Hematopoietic multipotent progenitor cell treated with erythropoietin and hydrocortisone succinate and interleukin-3 and kit ligand, for 4 days (in vitro differentiated cells): Measurements from ENCODE around the gene SHISA4.

ENCODE experiments used
- DNase-seq: peaks from one replicate; pipeline ENCODE4 v3.0.0-alpha.2; 2015

SHISA4 gene

GRCh38 chr1:201882665-201883132, 6.0 kb upstream of the SHISA4 start:
- DNase-seq: peak; percentile 93

- peak; percentile 7 for DNase-seq
These were observed 5.4 kb upstream of the SHISA4 start for GRCh38 chr1:201883266-201883665.

GRCh38 chr1:201883786-201884185, 4.9 kb upstream of the SHISA4 start:
- DNase-seq: peak; percentile 82

GRCh38 chr1:201884425-201884824, 4.3 kb upstream of the SHISA4 start:
- peak; percentile 66 for DNase-seq

GRCh38 chr1:201885531-201886075, 3.1 kb upstream of the SHISA4 start:
- DNase-seq: peak; percentile 84

DNA sequence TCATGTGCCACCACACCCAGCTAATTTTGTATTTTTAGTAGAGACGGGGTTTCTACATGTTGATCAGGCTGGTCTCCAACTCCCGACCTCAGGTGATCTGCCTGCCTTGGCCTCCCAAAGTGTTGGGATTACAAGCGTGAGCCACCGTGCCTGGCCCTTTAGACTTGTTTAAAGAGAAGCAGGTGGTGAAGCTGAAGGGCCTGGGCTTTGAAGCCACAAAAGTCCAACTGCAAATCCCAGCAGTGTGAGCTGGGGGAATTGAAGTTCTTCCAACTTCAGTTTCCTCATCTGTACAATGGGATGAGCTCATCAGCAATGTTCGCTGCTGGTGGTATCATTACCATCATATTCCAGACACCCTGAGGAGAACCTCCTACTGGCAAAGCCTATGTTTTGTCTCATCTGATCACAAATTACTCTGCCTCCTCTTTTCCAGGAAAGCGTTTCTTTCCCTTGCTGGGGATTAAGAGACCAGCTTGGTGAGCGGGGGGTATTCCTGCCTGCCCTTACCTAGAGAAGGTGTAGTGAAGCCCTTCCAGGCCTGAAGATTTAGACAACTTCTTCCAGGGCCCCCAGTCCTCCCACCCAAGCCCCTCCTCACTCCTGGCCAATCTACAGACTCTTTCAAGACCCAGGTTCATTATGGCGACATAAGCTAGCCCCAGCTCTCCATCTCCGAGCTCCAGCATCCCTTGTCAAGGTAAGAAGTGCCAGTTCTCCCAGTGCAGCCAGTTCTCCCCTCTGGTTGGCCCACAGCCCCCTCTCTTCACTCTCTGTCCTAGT, 2.4 kb upstream of the SHISA4 start:
- DNase-seq: peak; percentile 10

DNA sequence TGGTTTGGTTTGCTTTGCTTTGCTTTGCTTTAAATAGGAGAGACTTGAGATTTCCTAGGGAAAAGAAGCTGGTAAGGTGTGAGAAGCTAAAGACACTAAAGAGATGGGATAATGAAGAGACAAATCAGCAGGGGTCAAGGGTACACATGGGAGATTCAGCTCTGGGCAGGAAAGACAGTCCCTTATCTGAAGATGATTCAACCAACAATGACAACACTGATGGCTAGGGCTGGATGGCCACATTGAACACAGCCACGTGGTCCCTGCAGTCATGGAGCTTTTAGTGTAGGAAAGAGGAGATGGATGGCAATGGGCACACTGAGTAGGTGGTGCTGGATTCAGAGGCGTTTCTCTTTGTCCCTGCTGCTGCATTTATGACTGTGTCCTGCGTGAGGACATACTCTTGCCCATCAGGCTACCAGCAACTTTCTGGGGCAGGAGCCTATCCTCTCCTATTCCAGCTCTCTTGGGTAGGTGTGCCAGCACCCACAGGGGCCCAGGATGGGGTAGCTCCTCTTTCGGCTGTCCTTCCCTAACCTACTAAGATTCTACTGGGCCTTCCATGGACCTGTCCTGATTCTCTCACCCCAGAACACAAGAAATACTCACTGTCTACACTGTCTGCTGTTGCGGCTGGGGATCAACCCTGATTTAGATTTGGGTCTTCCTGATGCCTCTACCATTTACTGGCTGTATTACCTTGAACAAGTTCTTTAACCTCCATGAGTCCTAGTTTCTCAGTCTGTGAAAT, 1.4 kb upstream of the SHISA4 start:
- DNase-seq: no peak

DNA sequence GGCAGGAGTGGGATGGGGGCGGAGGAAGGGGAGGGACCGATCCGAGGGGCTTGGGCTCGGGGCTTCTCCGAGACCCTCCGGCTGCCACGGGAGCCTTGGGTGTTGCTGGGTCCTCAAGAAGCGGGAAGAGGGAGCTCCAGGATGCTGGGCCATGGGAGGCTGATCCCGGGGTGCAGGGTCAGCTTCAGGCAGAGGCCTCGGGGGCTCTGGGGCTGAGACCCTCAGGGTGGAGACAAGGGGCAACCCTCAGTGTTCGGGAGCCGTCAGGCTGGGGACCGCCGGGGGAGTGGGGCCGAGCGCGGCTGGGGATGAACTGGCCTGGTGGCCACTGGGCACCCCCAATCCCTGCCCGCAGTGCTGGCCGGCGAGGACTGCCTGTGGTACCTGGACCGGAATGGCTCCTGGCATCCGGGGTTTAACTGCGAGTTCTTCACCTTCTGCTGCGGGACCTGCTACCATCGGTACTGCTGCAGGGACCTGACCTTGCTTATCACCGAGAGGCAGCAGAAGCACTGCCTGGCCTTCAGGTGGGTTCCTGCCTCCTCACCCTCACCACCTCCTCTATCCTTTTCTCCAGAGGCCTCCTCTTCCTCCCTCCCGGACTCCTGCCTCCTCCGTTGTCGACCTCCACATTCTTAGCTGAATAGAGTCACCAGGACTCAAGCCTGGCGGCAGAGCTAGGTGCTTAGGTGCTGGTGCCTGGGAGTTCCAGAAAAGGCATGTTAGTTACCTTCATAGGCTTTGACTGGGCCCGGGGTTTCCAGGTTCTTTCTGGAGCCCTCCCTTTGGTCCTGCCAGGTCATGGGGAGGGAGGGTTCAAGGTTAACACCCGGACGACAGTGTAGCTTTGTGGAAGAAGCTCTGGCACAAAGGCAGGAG, 631 bp downstream of the SHISA4 start:
- no peak for DNase-seq

- DNase-seq: no peak
These were observed 1.5 kb downstream of the SHISA4 start for GRCh38 chr1:201890223-201890622.

DNA sequence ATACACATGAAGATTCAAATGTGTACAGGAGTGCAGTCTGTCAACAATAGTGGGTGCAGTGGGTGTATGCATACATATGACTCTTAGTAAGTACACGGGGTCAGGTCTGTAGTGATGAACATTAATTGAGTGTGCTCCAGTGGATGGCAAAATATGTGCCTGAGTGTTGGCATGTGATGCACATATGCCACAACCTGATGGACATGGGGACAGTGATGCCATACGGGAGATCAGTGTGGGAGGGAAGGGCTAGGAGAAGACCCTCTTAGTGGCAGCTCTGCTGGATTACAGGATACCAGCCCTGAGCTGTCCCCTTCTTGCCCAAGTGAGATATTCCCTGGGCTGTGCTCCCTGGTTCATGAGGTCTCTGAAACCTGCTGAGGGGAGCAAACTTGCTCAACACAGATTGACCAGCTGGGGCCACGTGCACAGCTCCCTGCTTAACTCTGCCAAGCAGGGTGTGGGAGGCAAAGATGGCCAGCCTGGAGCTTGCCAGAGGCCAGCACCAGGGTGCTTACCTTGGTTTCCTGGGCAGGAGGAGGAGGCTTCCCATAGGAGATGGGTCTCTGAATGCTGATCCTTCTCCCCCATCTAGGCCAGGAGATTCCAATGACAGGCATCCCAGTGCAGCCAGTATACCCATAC, 2.2 kb downstream of the SHISA4 start:
- no peak for DNase-seq

DNA sequence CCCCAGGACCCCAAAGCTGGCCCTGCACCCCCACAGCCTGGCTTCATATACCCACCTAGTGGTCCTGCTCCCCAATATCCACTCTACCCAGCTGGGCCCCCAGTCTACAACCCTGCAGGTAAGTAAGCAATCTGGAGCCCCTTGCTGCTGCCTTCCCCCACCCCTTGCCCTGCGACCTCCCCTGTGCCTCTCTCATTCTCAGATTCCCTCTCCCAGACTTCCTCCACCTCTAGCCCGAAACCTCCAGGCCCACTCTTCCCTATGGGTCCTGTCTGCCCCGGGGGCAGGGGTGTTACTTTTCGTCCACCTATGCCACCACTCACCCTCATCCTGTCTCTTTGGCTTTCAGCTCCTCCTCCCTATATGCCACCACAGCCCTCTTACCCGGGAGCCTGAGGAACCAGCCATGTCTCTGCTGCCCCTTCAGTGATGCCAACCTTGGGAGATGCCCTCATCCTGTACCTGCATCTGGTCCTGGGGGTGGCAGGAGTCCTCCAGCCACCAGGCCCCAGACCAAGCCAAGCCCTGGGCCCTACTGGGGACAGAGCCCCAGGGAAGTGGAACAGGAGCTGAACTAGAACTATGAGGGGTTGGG, 2.9 kb downstream of the SHISA4 start:
- DNase-seq: no peak

- DNase-seq: no peak
These were observed 3.5 kb downstream of the SHISA4 start for GRCh38 chr1:201892211-201892610.

- no peak for DNase-seq
These were observed 4.7 kb downstream of the SHISA4 start for GRCh38 chr1:201893431-201893830.

- no peak for DNase-seq
These were observed 5.8 kb downstream of the SHISA4 start for GRCh38 chr1:201894343-201895119.

- no peak for DNase-seq
These were observed 6.5 kb downstream of the SHISA4 start for GRCh38 chr1:201895120-201895665.

- DNase-seq: peak; percentile 93
These were observed 7.5 kb downstream of the SHISA4 start for GRCh38 chr1:201895913-201896807.

DNA sequence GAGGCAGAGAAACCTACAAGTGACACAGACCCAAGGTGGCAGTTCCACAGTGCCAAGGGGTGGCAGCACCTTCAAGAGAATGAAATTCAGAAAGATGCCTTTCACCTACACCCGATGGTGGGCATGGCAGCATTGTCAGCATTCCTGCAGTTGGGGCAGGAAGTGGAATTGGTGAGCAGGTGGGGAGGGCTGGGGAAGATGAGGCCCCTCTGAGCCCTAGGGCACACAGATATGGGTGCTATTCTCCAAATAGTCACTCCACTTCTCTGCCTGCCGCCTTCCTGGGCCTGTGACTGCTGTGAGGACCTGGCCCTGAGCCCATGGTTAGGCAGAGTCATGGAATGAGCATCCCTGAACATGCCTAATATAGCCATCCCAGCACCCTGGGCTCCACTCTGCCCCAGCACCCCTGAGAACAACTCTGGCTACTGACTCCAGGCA, 8.3 kb downstream of the SHISA4 start:
- DNase-seq: no peak

GRCh38 chr1:201898240-201898894, 9.7 kb downstream of the SHISA4 start:
- DNase-seq: no peak

- DNase-seq: peak; percentile 21
These were observed 10.3 kb downstream of the SHISA4 start for GRCh38 chr1:201898992-201899391.
